ENCODE results near the gene ABCC3.

The ABCC3 gene

DNA sequence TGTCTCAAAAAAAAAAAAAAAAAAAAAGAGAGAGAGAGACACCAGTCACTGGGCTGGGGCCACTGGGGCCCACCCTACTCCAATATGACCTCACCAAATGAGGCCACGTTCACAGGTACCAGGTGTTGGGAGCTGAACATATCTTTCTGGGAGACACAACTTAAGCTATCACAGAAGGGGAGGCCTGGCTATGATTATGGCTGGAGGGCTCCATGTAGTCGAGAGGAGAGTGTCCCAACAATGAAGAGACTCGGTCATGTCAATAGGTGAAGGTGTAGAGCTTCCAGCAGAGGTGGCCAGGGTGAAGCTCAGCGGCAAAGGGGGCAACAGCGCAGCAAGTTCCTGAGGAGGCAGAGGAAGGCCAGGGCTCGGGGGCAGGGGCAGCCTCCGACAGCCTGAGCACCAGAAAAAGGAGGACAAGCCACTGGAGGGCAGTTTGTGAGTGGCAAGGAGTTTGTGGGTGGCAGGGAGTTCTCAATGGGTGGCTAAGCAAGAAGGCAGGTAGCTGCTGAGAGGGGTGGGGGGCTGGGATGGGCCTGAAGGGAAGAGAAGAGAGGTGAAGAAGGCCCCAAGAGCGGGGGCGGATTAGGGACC lies 28.0 kb downstream of the ABCC3 start:
- Histone ChIP-seq H3K9me3 (ENCODE audit: control insufficient read depth, low read length) (no peaks in the 10 kb centered on the region), H2BK12ac (ENCODE audit: low read length in 2 of 2) (peak overlapping the region; percentile 85 to 91), H4K8ac (ENCODE audit: low read length) (no peak overlapping the region), H3K36me3 (ENCODE audit: control insufficient read depth in 1 of 2, insufficient read depth in 2 of 2, low read depth in 1 of 2, low read length in 2 of 2) (peaks cover 0 to 8% of the 10 kb centered on the region in 2 experiments), H3K9ac (ENCODE audit: low read length) (no peak overlapping the region), H2BK120ac (ENCODE audit: low read depth, low read length) (peak overlapping the region; percentile 40), H3K4me2 (ENCODE audit: low read length, poor library complexity, severe bottlenecking) (no peak overlapping the region), H2BK5ac (ENCODE audit: low read depth, low read length, poor library complexity, severe bottlenecking) (no peak overlapping the region), H3K27ac (ENCODE audit: low read length, poor library complexity, severe bottlenecking) (no peak overlapping the region), H4K91ac (ENCODE audit: low read length) (peak overlapping the region; percentile 36), H3K23ac (ENCODE audit: low read length in 2 of 2) (no peak overlapping the region), H3K79me1 (replicated peaks; ENCODE audit: low read length, poor library complexity, severe bottlenecking) (no peaks in the 10 kb centered on the region), H3K14ac (ENCODE audit: low read length in 2 of 2) (peak overlapping the region in 1 of 2 experiments; percentile 44), H3K27me3 (ENCODE audit: control insufficient read depth in 1 of 2, insufficient read depth in 1 of 2, low read length in 2 of 2) (no peaks in the 10 kb centered on the region), H3K18ac (ENCODE audit: low read depth in 1 of 2, low read length in 2 of 2) (peak overlapping the region; percentile 28 to 38), H2AFZ (ENCODE audit: low read depth, low read length) (no peak overlapping the region), H3K4me3 (ENCODE audit: insufficient read depth in 1 of 2, low read depth in 1 of 2, low read length in 2 of 2) (no peak overlapping the region), H3K4me1 (ENCODE audit: control insufficient read depth, insufficient read depth, low read depth, low read length) (peaks cover 39% of the 10 kb centered on the region), H3K4ac (ENCODE audit: low read depth in 1 of 2, low read length in 2 of 2) (no peak overlapping the region), H2AK5ac (ENCODE audit: low read length, severe bottlenecking) (peak overlapping the region; percentile 12), H2BK15ac (ENCODE audit: low read depth, poor library complexity, severe bottlenecking) (peak overlapping the region; percentile 23)
- no peak for DNase-seq
- WGBS = 97% methylated on average over 9 of the region's 9 CpGs

DNA sequence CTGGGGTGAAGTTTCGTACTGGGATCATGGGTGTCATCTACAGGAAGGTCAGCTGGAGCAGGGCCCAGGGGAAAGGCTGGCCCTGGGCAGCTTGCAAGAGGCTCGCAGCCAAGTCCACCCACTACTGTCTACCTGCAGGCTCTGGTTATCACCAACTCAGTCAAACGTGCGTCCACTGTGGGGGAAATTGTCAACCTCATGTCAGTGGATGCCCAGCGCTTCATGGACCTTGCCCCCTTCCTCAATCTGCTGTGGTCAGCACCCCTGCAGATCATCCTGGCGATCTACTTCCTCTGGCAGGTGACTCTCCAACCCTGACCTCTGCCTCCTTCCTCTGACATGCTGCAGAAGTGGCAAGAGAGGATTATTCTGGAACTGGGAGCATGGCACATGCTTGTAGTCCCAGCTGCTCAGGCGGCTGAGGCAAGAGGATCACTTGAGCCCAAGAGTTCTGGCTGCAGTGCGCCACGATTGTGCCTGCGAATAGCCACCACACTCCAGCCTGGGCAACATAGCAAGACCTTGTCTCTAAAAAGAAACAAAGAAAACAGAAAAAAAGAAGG lies 29.2 kb downstream of the ABCC3 start:
- Histone ChIP-seq H3K14ac (ENCODE audit: low read length in 2 of 2) (no peak overlapping the region), H2BK12ac (ENCODE audit: low read length in 2 of 2) (no peak overlapping the region), H2BK120ac (ENCODE audit: low read depth, low read length) (no peak overlapping the region), H3K4me2 (ENCODE audit: low read length, poor library complexity, severe bottlenecking) (no peak overlapping the region), H3K4me3 (ENCODE audit: insufficient read depth in 1 of 2, low read depth in 1 of 2, low read length in 2 of 2) (no peak overlapping the region), H4K8ac (ENCODE audit: low read length) (no peak overlapping the region), H3K27ac (ENCODE audit: low read length, poor library complexity, severe bottlenecking) (no peak overlapping the region), H2BK5ac (ENCODE audit: low read depth, low read length, poor library complexity, severe bottlenecking) (no peak overlapping the region), H3K4me1 (ENCODE audit: control insufficient read depth, insufficient read depth, low read depth, low read length) (peaks cover 45% of the 10 kb centered on the region), H3K9ac (ENCODE audit: low read length) (no peak overlapping the region), H2BK15ac (ENCODE audit: low read depth, poor library complexity, severe bottlenecking) (no peak overlapping the region), H3K4ac (ENCODE audit: low read depth in 1 of 2, low read length in 2 of 2) (no peak overlapping the region), H2AK5ac (ENCODE audit: low read length, severe bottlenecking) (peak overlapping the region; percentile 40), H3K9me3 (ENCODE audit: control insufficient read depth, low read length) (no peaks in the 10 kb centered on the region), H3K79me1 (replicated peaks; ENCODE audit: low read length, poor library complexity, severe bottlenecking) (no peaks in the 10 kb centered on the region), H4K91ac (ENCODE audit: low read length) (peak overlapping the region; percentile 37), H3K18ac (ENCODE audit: low read depth in 1 of 2, low read length in 2 of 2) (no peak overlapping the region), H2AFZ (ENCODE audit: low read depth, low read length) (no peak overlapping the region), H3K27me3 (ENCODE audit: control insufficient read depth in 1 of 2, insufficient read depth in 1 of 2, low read length in 2 of 2) (no peaks in the 10 kb centered on the region), H3K36me3 (ENCODE audit: control insufficient read depth in 1 of 2, insufficient read depth in 2 of 2, low read depth in 1 of 2, low read length in 2 of 2) (peaks cover 0 to 7% of the 10 kb centered on the region in 2 experiments), H3K23ac (ENCODE audit: low read length in 2 of 2) (no peak overlapping the region)
- DNase-seq = no peak
- WGBS = 97% methylated on average over 7 of the region's 10 CpGs

DNA sequence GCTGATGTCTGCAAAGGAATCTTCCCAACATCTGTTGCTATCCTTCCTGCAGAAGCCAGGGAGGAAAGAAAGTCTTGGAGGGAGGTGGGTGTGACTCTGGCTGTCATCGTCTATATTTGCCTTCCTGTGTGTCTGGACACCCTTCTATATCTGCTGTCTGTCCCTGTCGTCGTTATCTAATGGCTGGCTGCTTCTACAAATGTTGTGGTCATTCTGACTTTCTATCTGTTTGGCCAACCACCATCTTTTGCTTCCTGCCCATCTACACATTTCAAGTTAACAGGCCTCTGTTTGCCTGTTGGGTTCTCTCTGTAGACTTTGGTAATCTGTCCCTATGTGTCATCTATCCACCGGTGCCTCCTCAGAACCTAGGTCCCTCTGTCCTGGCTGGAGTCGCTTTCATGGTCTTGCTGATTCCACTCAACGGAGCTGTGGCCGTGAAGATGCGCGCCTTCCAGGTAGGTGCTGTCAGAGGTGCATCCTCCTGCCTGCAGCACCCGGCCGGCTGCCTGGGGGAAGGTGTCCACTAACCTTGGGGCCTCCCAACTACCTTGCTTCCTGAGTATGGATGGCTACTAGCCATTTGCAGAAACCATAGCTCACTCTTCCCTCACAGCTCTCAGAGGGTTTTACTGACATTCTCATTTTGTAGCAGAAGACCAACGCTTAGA lies 30.2 kb downstream of the ABCC3 start:
- peaks cover 0 to 4% of the 10 kb centered on the region in 2 experiments for H3K36me3 ChIP-seq (ENCODE audit: control insufficient read depth in 1 of 2, insufficient read depth in 2 of 2, low read depth in 1 of 2, low read length in 2 of 2)
- no peak overlapping the region for H2BK12ac ChIP-seq (ENCODE audit: low read length in 2 of 2)
- no peak overlapping the region for H3K27ac ChIP-seq (ENCODE audit: low read length, poor library complexity, severe bottlenecking)
- no peaks in the 10 kb centered on the region for H3K9me3 ChIP-seq (ENCODE audit: control insufficient read depth, low read length)
- no peak overlapping the region for H2AFZ ChIP-seq (ENCODE audit: low read depth, low read length)
- no peak overlapping the region for H3K9ac ChIP-seq (ENCODE audit: low read length)
- no peaks in the 10 kb centered on the region for H3K79me1 ChIP-seq (replicated peaks; ENCODE audit: low read length, poor library complexity, severe bottlenecking)
- no peak overlapping the region for H3K23ac ChIP-seq (ENCODE audit: low read length in 2 of 2)
- no peak overlapping the region for H3K4me3 ChIP-seq (ENCODE audit: insufficient read depth in 1 of 2, low read depth in 1 of 2, low read length in 2 of 2)
- WGBS = 97% methylated on average over 12 of the region's 12 CpGs
- H2AK5ac ChIP-seq (ENCODE audit: low read length, severe bottlenecking) = no peak overlapping the region
- H3K4ac ChIP-seq (ENCODE audit: low read depth in 1 of 2, low read length in 2 of 2) = no peak overlapping the region
- no peak overlapping the region for H3K14ac ChIP-seq (ENCODE audit: low read length in 2 of 2)
- H2BK120ac ChIP-seq (ENCODE audit: low read depth, low read length) = no peak overlapping the region
- H4K8ac ChIP-seq (ENCODE audit: low read length) = no peak overlapping the region
- H4K91ac ChIP-seq (ENCODE audit: low read length) = no peak overlapping the region
- DNase-seq = no peak
- no peak overlapping the region for H2BK5ac ChIP-seq (ENCODE audit: low read depth, low read length, poor library complexity, severe bottlenecking)
- H3K4me1 ChIP-seq (ENCODE audit: control insufficient read depth, insufficient read depth, low read depth, low read length) = peaks cover 47% of the 10 kb centered on the region
- H3K18ac ChIP-seq (ENCODE audit: low read depth in 1 of 2, low read length in 2 of 2) = no peak overlapping the region
- H3K4me2 ChIP-seq (ENCODE audit: low read length, poor library complexity, severe bottlenecking) = no peak overlapping the region
- peak overlapping the region; percentile 12 for H2BK15ac ChIP-seq (ENCODE audit: low read depth, poor library complexity, severe bottlenecking)
- no peaks in the 10 kb centered on the region for H3K27me3 ChIP-seq (ENCODE audit: control insufficient read depth in 1 of 2, insufficient read depth in 1 of 2, low read length in 2 of 2)

DNA sequence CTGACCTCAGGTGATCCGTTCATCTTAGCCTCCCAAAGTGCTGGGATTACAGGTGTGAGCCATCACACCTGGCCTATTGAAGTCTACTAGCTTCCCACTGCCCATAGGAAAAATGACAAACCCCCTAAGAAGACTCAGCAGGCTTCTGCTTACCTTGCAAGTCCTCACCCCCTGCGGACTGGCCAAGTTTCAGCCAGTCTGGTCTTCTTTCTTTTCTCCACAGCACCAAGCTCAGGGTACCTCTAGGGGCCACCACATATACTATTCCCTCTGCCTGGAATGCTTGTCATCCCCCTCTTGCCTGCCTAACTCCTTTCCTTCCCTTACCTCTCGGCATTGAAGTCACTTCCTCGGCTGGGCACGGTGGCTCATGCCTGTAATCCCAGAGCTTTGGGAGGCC lies 31.2 kb downstream of the ABCC3 start:
- no peak for DNase-seq
- H3K18ac ChIP-seq (ENCODE audit: low read depth in 1 of 2, low read length in 2 of 2) = no peak overlapping the region
- H2BK120ac ChIP-seq (ENCODE audit: low read depth, low read length) = no peak overlapping the region
- H3K14ac ChIP-seq (ENCODE audit: low read length in 2 of 2) = no peak overlapping the region
- no peak overlapping the region for H3K4me2 ChIP-seq (ENCODE audit: low read length, poor library complexity, severe bottlenecking)
- no peak overlapping the region for H2BK5ac ChIP-seq (ENCODE audit: low read depth, low read length, poor library complexity, severe bottlenecking)
- no peak overlapping the region for H2BK12ac ChIP-seq (ENCODE audit: low read length in 2 of 2)
- H3K27ac ChIP-seq (ENCODE audit: low read length, poor library complexity, severe bottlenecking) = no peak overlapping the region
- H3K4me1 ChIP-seq (ENCODE audit: control insufficient read depth, insufficient read depth, low read depth, low read length) = peaks cover 40% of the 10 kb centered on the region
- no peak overlapping the region for H3K4me3 ChIP-seq (ENCODE audit: insufficient read depth in 1 of 2, low read depth in 1 of 2, low read length in 2 of 2)
- H3K23ac ChIP-seq (ENCODE audit: low read length in 2 of 2) = no peak overlapping the region
- WGBS = 77% methylated on average over 5 of the region's 5 CpGs
- H4K91ac ChIP-seq (ENCODE audit: low read length) = no peak overlapping the region
- no peak overlapping the region for H3K9ac ChIP-seq (ENCODE audit: low read length)
- no peak overlapping the region for H2BK15ac ChIP-seq (ENCODE audit: low read depth, poor library complexity, severe bottlenecking)
- peaks cover 0 to 4% of the 10 kb centered on the region in 2 experiments for H3K36me3 ChIP-seq (ENCODE audit: control insufficient read depth in 1 of 2, insufficient read depth in 2 of 2, low read depth in 1 of 2, low read length in 2 of 2)
- H3K9me3 ChIP-seq (ENCODE audit: control insufficient read depth, low read length) = no peaks in the 10 kb centered on the region
- H3K79me1 ChIP-seq (replicated peaks; ENCODE audit: low read length, poor library complexity, severe bottlenecking) = no peaks in the 10 kb centered on the region
- no peaks in the 10 kb centered on the region for H3K27me3 ChIP-seq (ENCODE audit: control insufficient read depth in 1 of 2, insufficient read depth in 1 of 2, low read length in 2 of 2)
- no peak overlapping the region for H4K8ac ChIP-seq (ENCODE audit: low read length)
- no peak overlapping the region for H2AK5ac ChIP-seq (ENCODE audit: low read length, severe bottlenecking)
- H3K4ac ChIP-seq (ENCODE audit: low read depth in 1 of 2, low read length in 2 of 2) = no peak overlapping the region
- no peak overlapping the region for H2AFZ ChIP-seq (ENCODE audit: low read depth, low read length)
